BE2C (cell line): ENCODE measurements around the gene DUOX1.

Experiments used
- DNase-seq: peaks from one replicate; pipeline ENCODE4 v3.0.0-alpha.2; 2020
- H3K27me3 ChIP-seq: fragments of 250-450 bp; sonication (Bioruptor Pico); 2 replicates; pipeline ENCODE4 v1.5.1; 2020; ENCODE audit warnings: mild to moderate bottlenecking
- H3K36me3 ChIP-seq: fragments of 250-450 bp; sonication (Bioruptor Pico); 2 replicates; pipeline ENCODE4 v1.5.1; 2020; ENCODE audit warnings: mild to moderate bottlenecking
- H3K4me1 ChIP-seq: fragments of 250-450 bp; sonication (Bioruptor Pico); 2 replicates; pipeline ENCODE4 v1.5.1; 2020
- H3K4me3 ChIP-seq: 2 replicates; pipeline ENCODE4 v1.5.1; 2011; ENCODE audit warnings: low read depth, low read length
- H3K9me3 ChIP-seq: fragments of 250-450 bp; sonication (Bioruptor Pico); 2 replicates; pipeline ENCODE4 v1.5.1; 2020
- CTCF ChIP-seq: IDR thresholded peaks from 2 replicates; pipeline ENCODE4 v1.5.1; 2012; ENCODE audit warnings: mild to moderate bottlenecking, low read depth, low read length

DUOX1 gene

GRCh38 chr15:45089712-45090373 is 40.0 kb upstream of the DUOX1 start:
- TF ChIP-seq CTCF, result no peak
- no peak for DNase-seq
- Histone ChIP-seq H3K36me3 (no peaks in the 10 kb centered on the region), H3K4me3 (no peak overlapping the region), H3K9me3 (no peaks in the 10 kb centered on the region), H3K27me3 (no peaks in the 10 kb centered on the region), H3K4me1 (peaks cover 21% of the 10 kb centered on the region)

GRCh38 chr15:45091161-45091560 is 38.6 kb upstream of the DUOX1 start:
- no peak for TF ChIP-seq CTCF
- Histone ChIP-seq H3K36me3 (no peaks in the 10 kb centered on the region), H3K4me1 (peaks cover 21% of the 10 kb centered on the region), H3K27me3 (no peaks in the 10 kb centered on the region), H3K9me3 (no peaks in the 10 kb centered on the region), H3K4me3 (no peak overlapping the region)
- DNase-seq, result no peak

- Histone ChIP-seq H3K4me3 (no peak overlapping the region), H3K9me3 (no peaks in the 10 kb centered on the region), H3K27me3 (no peaks in the 10 kb centered on the region), H3K4me1 (peaks cover 21% of the 10 kb centered on the region), H3K36me3 (no peaks in the 10 kb centered on the region)
- no peak for TF ChIP-seq CTCF
- no peak for DNase-seq
Observed at GRCh38 chr15:45091576-45091975, 38.2 kb upstream of the DUOX1 start.

- Histone ChIP-seq H3K4me3 (no peak overlapping the region), H3K27me3 (no peaks in the 10 kb centered on the region), H3K4me1 (peaks cover 16% of the 10 kb centered on the region), H3K9me3 (no peaks in the 10 kb centered on the region), H3K36me3 (no peaks in the 10 kb centered on the region)
- no peak for DNase-seq
- no peak for TF ChIP-seq CTCF
Observed at GRCh38 chr15:45093013-45093412, 36.8 kb upstream of the DUOX1 start.

- no peak overlapping the region for H3K4me3 ChIP-seq
- H3K27me3 ChIP-seq, result no peaks in the 10 kb centered on the region
- DNase-seq, result no peak
- no peaks in the 10 kb centered on the region for H3K9me3 ChIP-seq
- no peaks in the 10 kb centered on the region for H3K36me3 ChIP-seq
- H3K4me1 ChIP-seq, result peaks cover 8% of the 10 kb centered on the region
- no peak for TF ChIP-seq CTCF
Observed at GRCh38 chr15:45093622-45094357, 36.0 kb upstream of the DUOX1 start.

- TF ChIP-seq CTCF, result no peak
- no peak for DNase-seq
- Histone ChIP-seq H3K27me3 (no peaks in the 10 kb centered on the region), H3K4me3 (no peak overlapping the region), H3K36me3 (no peaks in the 10 kb centered on the region), H3K4me1 (peaks cover 3% of the 10 kb centered on the region), H3K9me3 (no peaks in the 10 kb centered on the region)
Observed at GRCh38 chr15:45094358-45094730, 35.5 kb upstream of the DUOX1 start.
